ENCODE results near the gene USH2A. TPM values are rescaled to one million over a fixed set of nuclear protein-coding genes. Genes with fewer than 3 reads are reported as not detected.

Gene USH2A
- polyA plus RNA-seq, 1 of the 3 experiments (the other 2 are of a cell fraction) = under 0.01 TPM

DNA sequence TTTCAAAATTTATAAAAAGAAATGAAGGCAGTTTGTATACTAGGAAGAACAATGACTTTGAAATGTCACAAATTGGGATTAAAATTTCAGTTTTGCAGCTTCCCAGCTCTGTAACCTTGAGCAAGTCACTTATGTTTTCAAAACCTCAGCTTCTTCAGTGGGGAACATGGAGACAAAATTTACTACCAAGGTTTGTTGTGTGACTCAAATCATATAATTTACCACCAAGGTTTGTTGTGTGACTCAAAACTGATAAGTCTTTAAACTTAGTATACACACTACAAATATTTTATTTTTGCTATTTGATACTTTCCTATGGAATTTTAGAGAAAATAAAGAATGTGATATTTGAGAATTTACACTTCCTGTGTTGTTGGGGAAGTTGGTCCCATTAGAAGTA, 636.3 kb downstream of the USH2A start:
- Histone ChIP-seq H3K4me2 (no peak overlapping the region), H3F3A (replicated peaks; ENCODE audit: insufficient read depth) (no peaks in the 10 kb centered on the region), H3K79me2 (ENCODE audit: insufficient read depth) (no peaks in the 10 kb centered on the region), H3K27me3 (ENCODE audit: insufficient read depth) (no peaks in the 10 kb centered on the region), H3K4me1 (ENCODE audit: control insufficient read depth in 1 of 2, insufficient read depth in 2 of 2, low read depth in 1 of 2, low read length in 1 of 2) (no peaks in the 10 kb centered on the region), H3K9me2 (no peaks in the 10 kb centered on the region), H3K4me3 (ENCODE audit: low read depth in 2 of 2, low read length in 1 of 2) (no peak overlapping the region), H3K9me3 (no peaks in the 10 kb centered on the region), H3K27ac (ENCODE audit: low read depth in 2 of 2, low read length in 1 of 2) (no peak overlapping the region), H3K9ac (no peak overlapping the region), H2AFZ (ENCODE audit: low read depth) (no peak overlapping the region), H4K20me1 (ENCODE audit: insufficient read depth) (no peaks in the 10 kb centered on the region), H3K36me3 (replicated peaks in 1 of 2; ENCODE audit: control insufficient read depth in 1 of 2, insufficient read depth in 2 of 2, low read length in 1 of 2) (no peaks in the 10 kb centered on the region)
- no peak for DNase-seq
- ChIA-PET POLR2A (no interaction called here), CTCF (no interaction called here)
- TF ChIP-seq FOSL2 (IDR thresholded peaks at IDR 0.05; ENCODE audit: borderline replicate concordance, low read depth) = no peak
- TF ChIP-seq, protein P1, sequence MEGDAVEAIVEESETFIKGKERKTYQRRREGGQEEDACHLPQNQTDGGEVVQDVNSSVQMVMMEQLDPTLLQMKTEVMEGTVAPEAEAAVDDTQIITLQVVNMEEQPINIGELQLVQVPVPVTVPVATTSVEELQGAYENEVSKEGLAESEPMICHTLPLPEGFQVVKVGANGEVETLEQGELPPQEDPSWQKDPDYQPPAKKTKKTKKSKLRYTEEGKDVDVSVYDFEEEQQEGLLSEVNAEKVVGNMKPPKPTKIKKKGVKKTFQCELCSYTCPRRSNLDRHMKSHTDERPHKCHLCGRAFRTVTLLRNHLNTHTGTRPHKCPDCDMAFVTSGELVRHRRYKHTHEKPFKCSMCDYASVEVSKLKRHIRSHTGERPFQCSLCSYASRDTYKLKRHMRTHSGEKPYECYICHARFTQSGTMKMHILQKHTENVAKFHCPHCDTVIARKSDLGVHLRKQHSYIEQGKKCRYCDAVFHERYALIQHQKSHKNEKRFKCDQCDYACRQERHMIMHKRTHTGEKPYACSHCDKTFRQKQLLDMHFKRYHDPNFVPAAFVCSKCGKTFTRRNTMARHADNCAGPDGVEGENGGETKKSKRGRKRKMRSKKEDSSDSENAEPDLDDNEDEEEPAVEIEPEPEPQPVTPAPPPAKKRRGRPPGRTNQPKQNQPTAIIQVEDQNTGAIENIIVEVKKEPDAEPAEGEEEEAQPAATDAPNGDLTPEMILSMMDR (IDR thresholded peaks at IDR 0.05) = no peak
- no peak for TF ChIP-seq GABPA (IDR thresholded peaks at IDR 0.05; ENCODE audit: low read depth)
- TF ChIP-seq RAD21 (IDR thresholded peaks at IDR 0.05; ENCODE audit: low read length) = no peak
- no peak for TF ChIP-seq YY1 (IDR thresholded peaks at IDR 0.05; ENCODE audit: low read depth)
- TF ChIP-seq, protein P2, sequence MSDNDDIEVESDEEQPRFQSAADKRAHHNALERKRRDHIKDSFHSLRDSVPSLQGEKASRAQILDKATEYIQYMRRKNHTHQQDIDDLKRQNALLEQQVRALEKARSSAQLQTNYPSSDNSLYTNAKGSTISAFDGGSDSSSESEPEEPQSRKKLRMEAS (IDR thresholded peaks at IDR 0.05; ENCODE audit: low read depth) = no peak
- TF ChIP-seq TEAD4 (IDR thresholded peaks at IDR 0.05; ENCODE audit: borderline replicate concordance, insufficient read depth) = no peak
- no peak for TF ChIP-seq RCOR1 (IDR thresholded peaks at IDR 0.05; ENCODE audit: low read length)
- no peak for TF ChIP-seq RXRA (IDR thresholded peaks at IDR 0.05; ENCODE audit: borderline replicate concordance, low read depth)
- TF ChIP-seq, protein P3, sequence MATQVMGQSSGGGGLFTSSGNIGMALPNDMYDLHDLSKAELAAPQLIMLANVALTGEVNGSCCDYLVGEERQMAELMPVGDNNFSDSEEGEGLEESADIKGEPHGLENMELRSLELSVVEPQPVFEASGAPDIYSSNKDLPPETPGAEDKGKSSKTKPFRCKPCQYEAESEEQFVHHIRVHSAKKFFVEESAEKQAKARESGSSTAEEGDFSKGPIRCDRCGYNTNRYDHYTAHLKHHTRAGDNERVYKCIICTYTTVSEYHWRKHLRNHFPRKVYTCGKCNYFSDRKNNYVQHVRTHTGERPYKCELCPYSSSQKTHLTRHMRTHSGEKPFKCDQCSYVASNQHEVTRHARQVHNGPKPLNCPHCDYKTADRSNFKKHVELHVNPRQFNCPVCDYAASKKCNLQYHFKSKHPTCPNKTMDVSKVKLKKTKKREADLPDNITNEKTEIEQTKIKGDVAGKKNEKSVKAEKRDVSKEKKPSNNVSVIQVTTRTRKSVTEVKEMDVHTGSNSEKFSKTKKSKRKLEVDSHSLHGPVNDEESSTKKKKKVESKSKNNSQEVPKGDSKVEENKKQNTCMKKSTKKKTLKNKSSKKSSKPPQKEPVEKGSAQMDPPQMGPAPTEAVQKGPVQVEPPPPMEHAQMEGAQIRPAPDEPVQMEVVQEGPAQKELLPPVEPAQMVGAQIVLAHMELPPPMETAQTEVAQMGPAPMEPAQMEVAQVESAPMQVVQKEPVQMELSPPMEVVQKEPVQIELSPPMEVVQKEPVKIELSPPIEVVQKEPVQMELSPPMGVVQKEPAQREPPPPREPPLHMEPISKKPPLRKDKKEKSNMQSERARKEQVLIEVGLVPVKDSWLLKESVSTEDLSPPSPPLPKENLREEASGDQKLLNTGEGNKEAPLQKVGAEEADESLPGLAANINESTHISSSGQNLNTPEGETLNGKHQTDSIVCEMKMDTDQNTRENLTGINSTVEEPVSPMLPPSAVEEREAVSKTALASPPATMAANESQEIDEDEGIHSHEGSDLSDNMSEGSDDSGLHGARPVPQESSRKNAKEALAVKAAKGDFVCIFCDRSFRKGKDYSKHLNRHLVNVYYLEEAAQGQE (IDR thresholded peaks at IDR 0.05; ENCODE audit: low read depth, low read length) = no peak
- TF ChIP-seq SIN3A (IDR thresholded peaks at IDR 0.05; ENCODE audit: borderline replicate concordance, low read depth, low read length) = no peak
- TF ChIP-seq FOXJ3 (CRISPR knock-in tag; IDR thresholded peaks at IDR 0.05) = no peak
- TF ChIP-seq EZH2phosphoT487 (IDR thresholded peaks at IDR 0.05; ENCODE audit: borderline replicate concordance, low read depth) = no peak
- TF ChIP-seq GATA2 (CRISPR knock-in tag; IDR thresholded peaks at IDR 0.05) = no peak
- no peak for TF ChIP-seq MEF2A (IDR thresholded peaks at IDR 0.05; ENCODE audit: borderline replicate concordance, low read depth)
- TF ChIP-seq, protein P4, sequence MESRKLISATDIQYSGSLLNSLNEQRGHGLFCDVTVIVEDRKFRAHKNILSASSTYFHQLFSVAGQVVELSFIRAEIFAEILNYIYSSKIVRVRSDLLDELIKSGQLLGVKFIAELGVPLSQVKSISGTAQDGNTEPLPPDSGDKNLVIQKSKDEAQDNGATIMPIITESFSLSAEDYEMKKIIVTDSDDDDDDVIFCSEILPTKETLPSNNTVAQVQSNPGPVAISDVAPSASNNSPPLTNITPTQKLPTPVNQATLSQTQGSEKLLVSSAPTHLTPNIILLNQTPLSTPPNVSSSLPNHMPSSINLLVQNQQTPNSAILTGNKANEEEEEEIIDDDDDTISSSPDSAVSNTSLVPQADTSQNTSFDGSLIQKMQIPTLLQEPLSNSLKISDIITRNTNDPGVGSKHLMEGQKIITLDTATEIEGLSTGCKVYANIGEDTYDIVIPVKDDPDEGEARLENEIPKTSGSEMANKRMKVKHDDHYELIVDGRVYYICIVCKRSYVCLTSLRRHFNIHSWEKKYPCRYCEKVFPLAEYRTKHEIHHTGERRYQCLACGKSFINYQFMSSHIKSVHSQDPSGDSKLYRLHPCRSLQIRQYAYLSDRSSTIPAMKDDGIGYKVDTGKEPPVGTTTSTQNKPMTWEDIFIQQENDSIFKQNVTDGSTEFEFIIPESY (IDR thresholded peaks at IDR 0.05; ENCODE audit: borderline replicate concordance, low read depth) = no peak
- TF ChIP-seq ELF1 (IDR thresholded peaks at IDR 0.05) = no peak
